PC-3 (cell line): ENCODE data around the gene BLTP1. TPM values are rescaled to one million over a fixed set of nuclear protein-coding genes. Genes with fewer than 3 reads are reported as not detected.
A peak's percentile ranks its signal among the peaks of the same experiment; 100 is the strongest.
"Not testable (repeated sequence)": the region's sequence is repeated elsewhere in the genome, so short reads cannot be mapped to it uniquely, and the experiment has no call there.

Experiments used
- ATAC-seq: fragments of 200-7000 bp; cut with Tn5 transposase; 2 replicates; pipeline ENCODE4 v1.9.1; 2020; ENCODE audit warnings: mild to moderate bottlenecking, moderate library complexity
- Bru-seq: library from RNA; stranded (reverse); fragments of 400-500 nt; gene quantifications from one replicate; lab custom pipeline; 2021; lab: Mats Ljungman, UMichigan
- BruChase-seq, 2 experiments: library from RNA; stranded (reverse); fragments of 400-500 nt; gene quantifications; one replicate each; lab custom pipeline; 2021; lab: Mats Ljungman, UMichigan
- BruUV-seq: library from RNA; stranded (reverse); fragments of 400-500 nt; replicated peaks from 2 replicates; lab custom pipeline; 2021; lab: Mats Ljungman, UMichigan
- CTCF ChIA-PET: fragments of 300-600 bp; sonication (Branson Sonifier 250); formaldehyde crosslinking; loops from one replicate; lab custom pipeline; 2022; ENCODE audit warnings: antibody characterized with exemption; lab: Charles Lee
- POLR2A ChIA-PET: fragments of 300-600 bp; sonication (Branson Sonifier 250); formaldehyde crosslinking; loops from one replicate; lab custom pipeline; 2022; ENCODE audit warnings: antibody characterized with exemption; ENCODE audit not compliant: unreplicated experiment; lab: Charles Lee
- DNase-seq: peaks from one replicate; pipeline ENCODE4 v3.0.0-alpha.2; 2015
- H2AFZ ChIP-seq: fragments of 300-600 bp; sonication (generic); 2 replicates; pipeline ENCODE4 v1.6.0; 2016; ENCODE audit warnings: antibody characterized with exemption, low read length
- H3F3A ChIP-seq: fragments of 300-600 bp; sonication (generic); one replicate; pipeline ENCODE4 v1.6.0; 2017; ENCODE audit warnings: antibody characterized with exemption, low read length, control low read depth, mild to moderate bottlenecking; ENCODE audit not compliant: unreplicated experiment
- H3K27ac ChIP-seq: fragments of 300-600 bp; sonication (generic); 2 replicates; pipeline ENCODE4 v1.5.1; 2016; ENCODE audit warnings: mild to moderate bottlenecking, low read length
- H3K27me3 ChIP-seq: fragments of 300-600 bp; sonication (generic); 2 replicates; pipeline ENCODE4 v1.6.1; 2016; ENCODE audit warnings: low read length, mixed read lengths
- H3K36me3 ChIP-seq: fragments of 300-600 bp; sonication (generic); 2 replicates; pipeline ENCODE4 v1.6.1; 2016; ENCODE audit warnings: low read depth, mixed run types, low read length, mixed read lengths
- H3K4me1 ChIP-seq: fragments of 300-600 bp; sonication (generic); 2 replicates; pipeline ENCODE4 v1.5.1; 2016; ENCODE audit warnings: low read length; ENCODE audit not compliant: insufficient read depth
- H3K4me2 ChIP-seq: fragments of 300-600 bp; sonication (generic); 2 replicates; pipeline ENCODE4 v1.6.0; 2016; ENCODE audit warnings: low read length
- H3K4me3 ChIP-seq: fragments of 300-600 bp; sonication (generic); 2 replicates; pipeline ENCODE4 v1.5.1; 2016; ENCODE audit warnings: mild to moderate bottlenecking, low read length, mixed read lengths
- H3K79me2 ChIP-seq: fragments of 300-600 bp; sonication (generic); 2 replicates; pipeline ENCODE4 v1.6.1; 2017; ENCODE audit warnings: low read length, mixed read lengths
- H3K9ac ChIP-seq: fragments of 300-600 bp; sonication (generic); 2 replicates; pipeline ENCODE4 v1.6.0; 2016; ENCODE audit warnings: mild to moderate bottlenecking, low read length
- H3K9me2 ChIP-seq: fragments of 300-600 bp; sonication (generic); replicated peaks from 2 replicates; pipeline ENCODE4 v1.6.1; 2016; ENCODE audit warnings: mixed run types, low read length, mixed read lengths
- H3K9me3 ChIP-seq: fragments of 300-600 bp; sonication (generic); 2 replicates; pipeline ENCODE4 v1.6.1; 2016; ENCODE audit warnings: low read length, mixed read lengths
- H4K20me1 ChIP-seq: fragments of 300-600 bp; sonication (generic); 2 replicates; pipeline ENCODE4 v1.6.1; 2016; ENCODE audit warnings: low read length, mixed read lengths
- CTCF ChIP-seq: fragments of 300-600 bp; sonication (generic); conservative IDR thresholded peaks from 2 replicates; pipeline ENCODE4 v1.5.1; 2017; ENCODE audit warnings: antibody characterized with exemption, low read depth, mild to moderate bottlenecking, low read length
- EZH2 ChIP-seq: fragments of 300-600 bp; sonication (generic); IDR thresholded peaks from one replicate; pipeline ENCODE4 v1.6.1; 2017; ENCODE audit warnings: antibody characterized with exemption, mild to moderate bottlenecking, low read length; ENCODE audit not compliant: unreplicated experiment
- EZH2phosphoT487 ChIP-seq: fragments of 300-600 bp; sonication (generic); IDR thresholded peaks from 2 replicates; pipeline ENCODE4 v1.6.1; 2018; ENCODE audit warnings: mild to moderate bottlenecking, antibody characterized with exemption, low read length, borderline replicate concordance
- intact Hi-C: fragments of 100-400 bp; cut with micrococcal nuclease; formaldehyde crosslinking; loops from 2 replicates; pipeline ENCODE4 v1.9.0; 2023
- long read RNA-seq: library from polyadenylated mRNA; unstranded; transcript quantifications from one replicate; pipeline ENCODE4 v2.0.0, GENCODE V29; 2021; ENCODE audit not compliant: unreplicated experiment
- total RNA-seq: library from RNA; depleted of rRNA; stranded (reverse); fragments of >200 nt; gene quantifications from 2 replicates; pipeline ENCODE4 v1.2.3, GENCODE V29; 2014; rRNA removed

The BLTP1 gene
- total RNA-seq = 19.8 and 20.2 TPM in 2 replicates
- percentile 70 among the genes with signal in this experiment for Bru-seq, nascent RNA
- BruChase-seq, experiment 1, labeled RNA remaining after a 6-hour chase = percentile 73 among the genes with signal in this experiment
- BruChase-seq, experiment 2, labeled RNA remaining after a 2-hour chase = percentile 75 among the genes with signal in this experiment
- long read RNA-seq, partial matches to known transcripts = 11 of 23 reads
- long read RNA-seq, other reads (novel, unspliced or antisense) = 12 of 23 reads

GRCh38 chr4:122151982-122152710, at the start of gene BLTP1:
BLTP1 (plus strand) TSS chr4:122152331; CDS start chr4:122170648, 18,317 bp downstream.
- H3F3A ChIP-seq = no peaks in the 10 kb centered on the region
- peaks cover 20% of the 10 kb centered on the region for H3K79me2 ChIP-seq
- H3K4me3 ChIP-seq = peak within 1 kb of the TSS; percentile 96
- H3K36me3 ChIP-seq = 0 out of 2 replicates have a peak, but pooled peaks cover 4% of the 10 kb centered on the region
- peak within 1 kb of the TSS; percentile 78 for H3K4me2 ChIP-seq
- ChIA-PET POLR2A (no interaction called here), CTCF (no interaction called here)
- BruUV-seq = no TSS peak
- intact Hi-C loops = no loop called here
- peak; percentile 96 for ATAC-seq
- no peak within 1 kb of the TSS for H3K27ac ChIP-seq
- no peaks in the 10 kb centered on the region for H4K20me1 ChIP-seq
- H3K9me2 ChIP-seq = no peaks in the 10 kb centered on the region
- H3K9ac ChIP-seq = peak within 1 kb of the TSS; percentile 86
- TF ChIP-seq EZH2phosphoT487 (no peak), EZH2 (no peak), CTCF (no peak)
- no peaks in the 10 kb centered on the region for H3K27me3 ChIP-seq
- H3K4me1 ChIP-seq = peaks cover 4% of the 10 kb centered on the region; the same call in 1 of the 2 replicates
- H2AFZ ChIP-seq = peak within 1 kb of the TSS; percentile 91
- peak; percentile 76 for DNase-seq
- H3K9me3 ChIP-seq = no peaks in the 10 kb centered on the region

- no peak for TF ChIP-seq CTCF
- no peak for TF ChIP-seq EZH2phosphoT487
- no peak for TF ChIP-seq EZH2
- ChIA-PET POLR2A (no interaction called here), CTCF (no interaction called here)
- BruUV-seq = no TSS peak
- Histone ChIP-seq H3K9ac (no peak overlapping the region), H2AFZ (no peak overlapping the region), H3K4me3 (no peak overlapping the region), H3K9me3 (no peaks in the 10 kb centered on the region), H4K20me1 (no peaks in the 10 kb centered on the region), H3K79me2 (no peaks in the 10 kb centered on the region), H3K27me3 (no peaks in the 10 kb centered on the region), H3K9me2 (no peaks in the 10 kb centered on the region), H3F3A (no peaks in the 10 kb centered on the region), H3K4me2 (no peak overlapping the region), H3K4me1 (no peaks in the 10 kb centered on the region), H3K36me3 (no peaks in the 10 kb centered on the region), H3K27ac (no peak overlapping the region)
- intact Hi-C loops = no loop called here
- ATAC-seq (no peak), DNase-seq (no peak)
Observed at GRCh38 chr4:122104184-122104583, 47.9 kb upstream of the BLTP1 start.

- POLR2A ChIA-PET = no interaction called here
- no peaks in the 10 kb centered on the region for H3K36me3 ChIP-seq
- intact Hi-C loops = no loop called here
- CTCF ChIA-PET = no interaction called here
- H3K9ac ChIP-seq = no peak overlapping the region
- no peaks in the 10 kb centered on the region for H3K27me3 ChIP-seq
- DNase-seq = no peak
- no peaks in the 10 kb centered on the region for H3K9me2 ChIP-seq
- H3K27ac ChIP-seq = no peak overlapping the region
- no peaks in the 10 kb centered on the region for H3K9me3 ChIP-seq
- no peaks in the 10 kb centered on the region for H4K20me1 ChIP-seq
- BruUV-seq = no TSS peak
- no peaks in the 10 kb centered on the region for H3K4me1 ChIP-seq
- no peaks in the 10 kb centered on the region for H3F3A ChIP-seq
- TF ChIP-seq CTCF (no peak), EZH2 (no peak), EZH2phosphoT487 (no peak)
- no peaks in the 10 kb centered on the region for H3K79me2 ChIP-seq
- no peak overlapping the region for H3K4me3 ChIP-seq
- H2AFZ ChIP-seq = no peak overlapping the region
- no peak overlapping the region for H3K4me2 ChIP-seq
- no peak for ATAC-seq
Observed at GRCh38 chr4:122107680-122108079, 44.5 kb upstream of the BLTP1 start.

- CTCF ChIA-PET, H3K4me2 ChIP-seq, H3K4me3 ChIP-seq, POLR2A ChIA-PET, H3K36me3 ChIP-seq, H3K79me2 ChIP-seq, BruUV-seq, ATAC-seq, DNase-seq, H3K9me3 ChIP-seq, intact Hi-C loops, H3K9ac ChIP-seq, H3K27me3 ChIP-seq, H2AFZ ChIP-seq, H3F3A ChIP-seq, H3K4me1 ChIP-seq, H4K20me1 ChIP-seq, H3K27ac ChIP-seq, H3K9me2 ChIP-seq: not testable (repeated sequence)
Observed at GRCh38 chr4:122110304-122110703, 41.8 kb upstream of the BLTP1 start.
